Panc1 (cell line): ENCODE results near the gene ELOB. TPM values are rescaled to one million over a fixed set of nuclear protein-coding genes. Genes with fewer than 3 reads are reported as not detected.

ENCODE experiments used
- ATAC-seq: fragments of 200-7000 bp; cut with Tn5 transposase; 2 replicates; pipeline ENCODE4 v1.9.1; 2020; ENCODE audit warnings: mild to moderate bottlenecking, moderate library complexity
- BruUV-seq: library from RNA; stranded (reverse); fragments of 400-500 nt; replicated peaks from 2 replicates; lab custom pipeline; 2021; lab: Mats Ljungman, UMichigan
- CTCF ChIA-PET: fragments of 300-600 bp; sonication (Branson Sonifier 250); formaldehyde crosslinking; loops from one replicate; lab custom pipeline; 2022; ENCODE audit warnings: antibody characterized with exemption; lab: Charles Lee
- POLR2A ChIA-PET: fragments of 300-600 bp; sonication (Branson Sonifier 250); formaldehyde crosslinking; loops from one replicate; lab custom pipeline; 2022; ENCODE audit warnings: antibody characterized with exemption; lab: Charles Lee
- DNase-seq: peaks from one replicate; pipeline ENCODE4 v3.0.0-alpha.2; 2010; ENCODE audit warnings: low read depth, low spot score
- H3K27ac ChIP-seq: 2 replicates; pipeline ENCODE4 v1.5.1; 2011; ENCODE audit warnings: mild to moderate bottlenecking, low read length, inconsistent platforms
- H3K27me3 ChIP-seq: fragments of 200-500 bp; sonication (Bioruptor generic); 2 replicates; pipeline ENCODE4 v1.6.0; 2014; ENCODE audit warnings: low read length, inconsistent platforms; ENCODE audit not compliant: control insufficient read depth, insufficient read depth
- H3K36me3 ChIP-seq: fragments of 200-500 bp; sonication (Bioruptor generic); 2 replicates; pipeline ENCODE4 v1.5.1; 2014; ENCODE audit warnings: inconsistent platforms, mild to moderate bottlenecking, low read length, moderate library complexity; ENCODE audit not compliant: control insufficient read depth, insufficient read depth
- H3K4me1 ChIP-seq: 2 replicates; pipeline ENCODE4 v1.5.1; 2011; ENCODE audit warnings: inconsistent platforms, mild to moderate bottlenecking, low read length, moderate library complexity; ENCODE audit not compliant: control insufficient read depth, insufficient read depth
- H3K4me3 ChIP-seq, 2 experiments: 2 replicates each; pipeline ENCODE4 v1.5.1; 2011 to 2012; ENCODE audit warnings: low read depth in 2 of 2, low read length in 2 of 2, mild to moderate bottlenecking in 2 of 2, inconsistent platforms in 1 of 2, moderate library complexity in 1 of 2
- H3K9me3 ChIP-seq: fragments of 200-500 bp; sonication (Bioruptor generic); 2 replicates; pipeline ENCODE4 v1.5.1; 2014; ENCODE audit warnings: low read depth, mild to moderate bottlenecking, inconsistent platforms, low read length, moderate library complexity; ENCODE audit not compliant: control insufficient read depth, insufficient read depth
- CTCF ChIP-seq: fragments of 450-650 bp; IDR thresholded peaks from 2 replicates; pipeline ENCODE4 v1.5.1; 2017; ENCODE audit warnings: mild to moderate bottlenecking
- POLR2AphosphoS5 ChIP-seq: IDR thresholded peaks from 2 replicates; pipeline ENCODE4 v1.6.1; 2012; ENCODE audit warnings: mild to moderate bottlenecking, low read depth, low read length, moderate library complexity
- REST ChIP-seq, 2 experiments: IDR thresholded peaks; 2 replicates each; pipeline ENCODE4 v1.6.1; 2011 to 2012; ENCODE audit warnings: low read depth in 2 of 2, control low read depth in 1 of 2, low read length in 1 of 2, mild to moderate bottlenecking in 1 of 2, moderate library complexity in 1 of 2; ENCODE audit not compliant: insufficient read depth in 1 of 2
- SIN3A ChIP-seq: IDR thresholded peaks from 2 replicates; pipeline ENCODE4 v1.6.1; 2012; ENCODE audit warnings: low read depth, mild to moderate bottlenecking, low read length, moderate library complexity, borderline replicate concordance; ENCODE audit not compliant: insufficient read depth
- TCF7L2 ChIP-seq: IDR thresholded peaks from 2 replicates; pipeline ENCODE4 v1.6.1; 2011; ENCODE audit warnings: mild to moderate bottlenecking, low read depth, low read length, inconsistent platforms
- in situ Hi-C: cut with HindIII; loops from 2 replicates; pipeline ENCODE4 v1.10.0; 2016; ENCODE audit warnings: low sequenced_read_pairs, low pct_unique_long_range_greater_than_20kb
- intact Hi-C: fragments of 100-400 bp; cut with micrococcal nuclease; formaldehyde crosslinking; loops from one replicate; pipeline ENCODE4 v1.10.0; 2022; ENCODE audit not compliant: unreplicated experiment
- total RNA-seq: library from RNA; stranded (reverse); gene quantifications from one replicate; pipeline ENCODE4 v1.2.1, GENCODE V29; 2021; ENCODE audit not compliant: unreplicated experiment

ELOB gene
- total RNA-seq, 1 experiment from 2014 or later = 642 TPM

- ATAC-seq (no peak), DNase-seq (no peak)
- Histone ChIP-seq H3K9me3 (no peaks in the 10 kb centered on the region), H3K4me1 (peaks cover 6% of the 10 kb centered on the region), H3K27ac (no peak overlapping the region), H3K27me3 (no peaks in the 10 kb centered on the region), H3K4me3 (no peak overlapping the region), H3K36me3 (no peaks in the 10 kb centered on the region)
- ChIA-PET POLR2A (no interaction called here), CTCF (no interaction called here)
- no TSS peak for BruUV-seq
- in situ Hi-C loops = no loop called here
- intact Hi-C loops = no loop called here
- TF ChIP-seq TCF7L2 (no peak), SIN3A (no peak), CTCF (no peak), POLR2AphosphoS5 (no peak)
Measured at GRCh38 chr16:2740476-2740875, 36.6 kb downstream of the ELOB start.

GRCh38 chr16:2739625-2740430 is 37.3 kb downstream of the ELOB start:
- BruUV-seq = no TSS peak
- Histone ChIP-seq H3K4me1 (peaks cover 6% of the 10 kb centered on the region), H3K27me3 (no peaks in the 10 kb centered on the region), H3K4me3 (no peak overlapping the region), H3K27ac (no peak overlapping the region), H3K36me3 (no peaks in the 10 kb centered on the region), H3K9me3 (no peaks in the 10 kb centered on the region)
- intact Hi-C loops (no loop called here), in situ Hi-C loops (no loop called here)
- DNase-seq (no peak), ATAC-seq (peak; percentile 31; the same call in 1 of the 2 replicates)
- TF ChIP-seq CTCF = no peak
- POLR2A ChIA-PET = no interaction called here
- CTCF ChIA-PET = no interaction called here

DNA sequence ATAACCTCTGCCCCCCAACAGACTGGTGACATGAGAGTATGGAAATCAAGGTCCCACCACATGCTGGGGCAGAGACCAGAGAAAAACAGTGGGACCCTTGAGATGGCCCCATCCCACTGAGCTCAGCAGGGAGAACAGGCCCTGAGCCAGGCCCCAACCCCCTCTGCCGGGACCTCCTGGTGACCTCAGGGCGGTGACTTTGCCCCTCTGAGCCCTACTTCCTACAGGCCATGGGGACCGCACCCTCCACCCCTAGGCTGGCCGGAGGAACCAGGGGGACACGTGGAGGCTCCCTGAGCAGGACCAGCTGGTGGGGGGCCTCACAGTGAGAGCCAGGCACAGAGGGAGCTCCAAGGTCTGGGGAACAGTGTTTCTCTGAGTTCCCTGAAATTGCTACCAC is 38.5 kb downstream of the ELOB start:
- no peaks in the 10 kb centered on the region for H3K36me3 ChIP-seq
- BruUV-seq = no TSS peak
- no peaks in the 10 kb centered on the region for H3K9me3 ChIP-seq
- in situ Hi-C loops (no loop called here), intact Hi-C loops (no loop called here)
- H3K27me3 ChIP-seq = no peaks in the 10 kb centered on the region
- ATAC-seq = peak; percentile 2; the same call in 1 of the 2 replicates
- ChIA-PET POLR2A (interaction anchor here (0.5 kb wide), 1 partner anchor 45 kb away, joined by 3 read pairs; no protein-coding TSS in a partner anchor), CTCF (no interaction called here)
- peaks cover 6% of the 10 kb centered on the region for H3K4me1 ChIP-seq
- no peak overlapping the region for H3K4me3 ChIP-seq
- TF ChIP-seq REST (IDR thresholded peaks at IDR 0.05; ENCODE audit: insufficient read depth in 1 of 2, low read depth in 2 of 2, low read length in 1 of 2) = no peak
- TF ChIP-seq SIN3A = no peak
- no peak for TF ChIP-seq POLR2AphosphoS5
- no peak for TF ChIP-seq TCF7L2
- no peak for TF ChIP-seq CTCF
- no peak for DNase-seq
- H3K27ac ChIP-seq = peak overlapping the region; percentile 48; the same call in 1 of the 2 replicates
